Neural progenitor cell (in vitro differentiated cells): ENCODE data around the gene NPW.

Experiments used
- CTCF ChIP-seq: fragments of 200-600 bp; sonication (generic); IDR thresholded peaks from 2 replicates; pipeline ENCODE4 v1.5.1; 2017; ENCODE audit warnings: antibody characterized with exemption, mild to moderate bottlenecking
- EZH2 ChIP-seq: fragments of 200-600 bp; sonication (generic); IDR thresholded peaks from 2 replicates; pipeline ENCODE4 v1.6.1; 2017; ENCODE audit warnings: antibody characterized with exemption, mild to moderate bottlenecking, moderate library complexity

- TF ChIP-seq CTCF (no peak), EZH2 (no peak)
These were observed 40.8 kb downstream of the NPW start for GRCh38 chr16:2060346-2060745.
